Colon (tissue), 2 donors: ENCODE measurements around the gene TIMM23.

ENCODE experiments used
- FAIRE-seq: peaks from 2 replicates; lab custom pipeline; 2012; peaks lifted over from hg19 to GRCh38; lab: Jason Lieb, UNC
- donor health status: control.
- donor health status: control.

Gene TIMM23

DNA sequence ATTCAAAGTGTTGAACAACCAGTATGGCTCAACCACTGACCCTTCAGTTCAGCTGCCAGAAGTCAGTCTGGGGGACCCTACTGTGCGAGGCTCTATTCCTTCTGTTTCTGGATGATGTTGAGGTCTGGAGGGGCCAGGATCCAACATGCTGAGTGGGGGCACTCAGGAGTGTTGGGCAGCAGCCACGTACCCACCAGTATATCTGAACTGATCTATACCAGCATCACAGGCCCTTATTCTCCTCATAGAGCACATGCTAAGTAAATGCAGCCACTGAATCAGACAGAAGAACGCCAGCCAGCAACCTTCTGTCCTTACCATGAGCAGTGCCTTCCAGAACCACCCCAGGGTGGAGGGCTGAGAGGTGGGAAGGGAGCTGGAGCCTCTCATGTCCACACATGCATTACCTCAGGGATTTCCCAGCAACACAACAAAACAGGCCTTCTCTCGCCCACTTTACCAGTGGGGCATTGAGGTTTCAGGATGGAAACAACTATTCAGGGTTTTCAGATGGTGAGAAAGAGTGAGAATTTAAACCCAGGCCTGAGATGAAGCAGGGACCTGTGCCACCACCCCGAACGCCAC lies 80.6 kb downstream of the TIMM23 start:
- no peak for FAIRE-seq
